Body of pancreas (tissue), 4 donors: ENCODE data around the gene ALOX5AP. TPM values are rescaled to one million over a fixed set of nuclear protein-coding genes. Genes with fewer than 3 reads are reported as not detected.

Source experiments
- ATAC-seq: fragments of 150-250 bp; one replicate; pipeline ENCODE4 v1.9.1; 2016
- DNase-seq, 4 donors: peaks; one replicate each; pipeline ENCODE4 v3.0.0-alpha.2; 2019
- H3K27ac ChIP-seq, 4 donors: fragments of 200-600 bp; sonication (generic); 1 replicate in 3 of 4; 2 replicates in 1 of 4; pipeline versions ENCODE4 v1.5.1 to v1.6.1; 2016 to 2019; ENCODE audit warnings: mild to moderate bottlenecking in 1 of 4, mixed read lengths in 1 of 4, moderate library complexity in 1 of 4
- H3K27me3 ChIP-seq, 2 donors: fragments of 200-600 bp; sonication (generic); one replicate each; pipeline ENCODE4 v1.6.0; 2016; ENCODE audit warnings: mild to moderate bottlenecking in 1 of 2
- H3K36me3 ChIP-seq, 2 donors: fragments of 200-600 bp; sonication (generic); replicated peaks in 1 of 2; 2 replicates each; pipeline ENCODE4 v1.5.1; 2016; ENCODE audit warnings: low read depth in 2 of 2; ENCODE audit not compliant: insufficient read depth in 1 of 2
- H3K4me1 ChIP-seq: fragments of 200-600 bp; sonication (generic); one replicate; pipeline ENCODE4 v1.6.0; 2016
- H3K4me3 ChIP-seq, 2 donors: fragments of 200-600 bp; sonication (generic); 1 replicate in 1 of 2; 2 replicates in 1 of 2; pipeline ENCODE4 v1.5.1; 2016 to 2019
- H3K9me3 ChIP-seq, 3 donors: fragments of 200-600 bp; sonication (generic); 1 replicate in 2 of 3; 2 replicates in 1 of 3; pipeline ENCODE4 v1.5.1; 2016
- POLR2A ChIP-seq, 3 donors: fragments of 450-650 bp; IDR thresholded peaks; one replicate each; pipeline ENCODE4 v1.6.1; 2016; ENCODE audit warnings: antibody characterized with exemption in 3 of 3, mild to moderate bottlenecking in 2 of 3
- WGBS, 2 donors: methylation state at CpG; one replicate each; pipeline ENCODE4 v1.1.5; 2017; 5-methylcytosine and 5-hydroxymethylcytosine counted together
- intact Hi-C: fragments of 100-400 bp; cut with DNase I; formaldehyde crosslinking; loops from one replicate; pipeline ENCODE4 v1.15.1; 2023
- total RNA-seq, 2 donors: library from RNA; depleted of rRNA; stranded (reverse); fragments of >200 nt; gene quantifications; one replicate each; pipeline ENCODE4 v1.1.0, GENCODE V29; 2016
- TF ChIP-seq, protein P1 (sequence below), 7 experiments: fragments of 450-650 bp in 4 of 7; fragments of 200-600 bp in 3 of 7; sonication (generic) in 3 of 7; IDR thresholded peaks; one replicate each; pipeline ENCODE4 v1.5.1; 2016 to 2019; ENCODE audit warnings: antibody characterized with exemption in 7 of 7

ALOX5AP gene
- total RNA-seq, 2 donors from 2014 or later: 12.5 to 17.4 TPM

DNA sequence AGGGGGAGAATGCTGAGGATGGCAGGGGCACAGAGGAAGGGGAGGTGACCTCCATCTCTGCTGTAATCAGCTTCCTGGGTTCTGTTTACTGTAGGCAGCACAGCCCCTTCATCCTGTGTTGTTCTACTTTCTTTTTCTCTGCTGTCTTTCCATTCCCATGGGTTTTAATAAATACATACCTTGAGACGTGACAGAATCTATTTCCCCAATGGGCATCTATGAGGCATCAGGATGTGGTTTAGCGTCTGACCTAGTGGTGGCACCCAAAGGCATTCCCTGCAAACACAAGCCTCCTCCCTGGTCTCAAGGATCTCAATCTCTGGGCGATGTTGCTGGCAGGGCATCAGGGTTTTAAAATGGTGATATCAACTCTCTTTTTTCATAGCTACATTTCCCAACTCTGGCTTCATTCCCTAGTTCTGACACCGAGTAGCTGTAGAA lies 60.8 kb downstream of the ALOX5AP start:
- peak in 1 of 4 donors; percentile 21 for DNase-seq
- Histone ChIP-seq H3K27ac (no peak overlapping the region), H3K4me3 (no peak overlapping the region), H3K27me3 (no peaks in the 10 kb centered on the region), H3K9me3 (no peaks in the 10 kb centered on the region), H3K36me3 (no peaks in the 10 kb centered on the region), H3K4me1 (peaks cover 8% of the 10 kb centered on the region)
- WGBS, 2 donors: 22 to 27% methylated on average over 4 of the region's 4 CpGs
- intact Hi-C loops: no loop called here
- peak; percentile 15 for ATAC-seq
- TF ChIP-seq, protein P1, sequence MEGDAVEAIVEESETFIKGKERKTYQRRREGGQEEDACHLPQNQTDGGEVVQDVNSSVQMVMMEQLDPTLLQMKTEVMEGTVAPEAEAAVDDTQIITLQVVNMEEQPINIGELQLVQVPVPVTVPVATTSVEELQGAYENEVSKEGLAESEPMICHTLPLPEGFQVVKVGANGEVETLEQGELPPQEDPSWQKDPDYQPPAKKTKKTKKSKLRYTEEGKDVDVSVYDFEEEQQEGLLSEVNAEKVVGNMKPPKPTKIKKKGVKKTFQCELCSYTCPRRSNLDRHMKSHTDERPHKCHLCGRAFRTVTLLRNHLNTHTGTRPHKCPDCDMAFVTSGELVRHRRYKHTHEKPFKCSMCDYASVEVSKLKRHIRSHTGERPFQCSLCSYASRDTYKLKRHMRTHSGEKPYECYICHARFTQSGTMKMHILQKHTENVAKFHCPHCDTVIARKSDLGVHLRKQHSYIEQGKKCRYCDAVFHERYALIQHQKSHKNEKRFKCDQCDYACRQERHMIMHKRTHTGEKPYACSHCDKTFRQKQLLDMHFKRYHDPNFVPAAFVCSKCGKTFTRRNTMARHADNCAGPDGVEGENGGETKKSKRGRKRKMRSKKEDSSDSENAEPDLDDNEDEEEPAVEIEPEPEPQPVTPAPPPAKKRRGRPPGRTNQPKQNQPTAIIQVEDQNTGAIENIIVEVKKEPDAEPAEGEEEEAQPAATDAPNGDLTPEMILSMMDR (IDR thresholded peaks at IDR 0.05): no peak
- TF ChIP-seq POLR2A (IDR thresholded peaks at IDR 0.05): no peak

DNA sequence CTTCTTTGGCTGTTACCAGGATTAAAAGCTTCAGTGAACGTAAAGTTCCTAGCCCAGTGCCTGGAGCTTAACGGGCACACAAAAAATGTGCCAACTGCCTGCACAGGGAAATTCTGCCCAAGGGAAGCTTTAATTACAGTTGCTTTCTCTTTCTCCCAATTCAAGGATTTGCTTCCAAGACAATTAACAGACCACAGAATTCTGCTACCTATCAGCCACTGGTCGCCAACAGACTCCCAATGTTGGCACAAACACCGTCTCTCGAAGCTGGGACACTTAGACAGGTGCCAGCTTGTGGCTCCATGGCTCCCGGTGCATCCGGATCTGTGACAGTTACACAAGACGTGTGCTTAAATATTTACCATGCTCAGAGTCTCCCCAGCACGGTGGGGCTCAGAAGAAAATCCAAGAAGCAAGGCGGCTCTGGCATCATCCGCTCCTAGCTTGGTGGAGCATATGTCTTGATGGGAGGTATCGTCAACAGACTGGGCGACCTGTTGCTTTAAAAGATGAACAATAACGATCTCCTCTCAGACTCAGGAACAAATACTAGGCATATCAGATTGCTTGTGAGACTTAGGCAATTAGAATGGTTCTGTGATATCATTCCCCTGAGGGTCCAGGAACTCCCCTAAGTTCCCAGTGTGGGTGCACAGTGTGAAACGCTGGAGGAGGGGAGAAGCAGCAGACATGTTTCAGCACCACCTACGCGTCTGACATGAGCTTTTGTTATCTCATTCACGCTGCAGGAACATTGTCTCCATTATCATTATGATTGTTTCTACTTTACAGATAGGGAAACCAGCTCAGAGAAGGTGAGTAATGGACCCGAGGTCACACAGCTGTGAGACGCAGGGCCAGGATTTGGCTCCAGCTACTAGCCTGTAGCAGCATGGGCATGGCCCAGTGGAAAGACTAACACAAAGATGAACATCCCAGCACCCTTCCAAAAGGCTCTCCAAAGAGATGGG lies 61.6 kb downstream of the ALOX5AP start:
- DNase-seq: peak in 1 of 4 donors; percentile 18
- intact Hi-C loops: no loop called here
- no peak overlapping the region for H3K4me3 ChIP-seq
- H3K4me1 ChIP-seq: peaks cover 8% of the 10 kb centered on the region
- no peaks in the 10 kb centered on the region for H3K27me3 ChIP-seq
- TF ChIP-seq, protein P1 (IDR thresholded peaks at IDR 0.05): no peak
- TF ChIP-seq POLR2A (IDR thresholded peaks at IDR 0.05): no peak
- no peaks in the 10 kb centered on the region for H3K9me3 ChIP-seq
- H3K36me3 ChIP-seq: no peaks in the 10 kb centered on the region
- WGBS, 2 donors: 33 to 41% methylated on average over 20 of the region's 20 CpGs
- H3K27ac ChIP-seq: no peak overlapping the region
- no peak for ATAC-seq

DNA sequence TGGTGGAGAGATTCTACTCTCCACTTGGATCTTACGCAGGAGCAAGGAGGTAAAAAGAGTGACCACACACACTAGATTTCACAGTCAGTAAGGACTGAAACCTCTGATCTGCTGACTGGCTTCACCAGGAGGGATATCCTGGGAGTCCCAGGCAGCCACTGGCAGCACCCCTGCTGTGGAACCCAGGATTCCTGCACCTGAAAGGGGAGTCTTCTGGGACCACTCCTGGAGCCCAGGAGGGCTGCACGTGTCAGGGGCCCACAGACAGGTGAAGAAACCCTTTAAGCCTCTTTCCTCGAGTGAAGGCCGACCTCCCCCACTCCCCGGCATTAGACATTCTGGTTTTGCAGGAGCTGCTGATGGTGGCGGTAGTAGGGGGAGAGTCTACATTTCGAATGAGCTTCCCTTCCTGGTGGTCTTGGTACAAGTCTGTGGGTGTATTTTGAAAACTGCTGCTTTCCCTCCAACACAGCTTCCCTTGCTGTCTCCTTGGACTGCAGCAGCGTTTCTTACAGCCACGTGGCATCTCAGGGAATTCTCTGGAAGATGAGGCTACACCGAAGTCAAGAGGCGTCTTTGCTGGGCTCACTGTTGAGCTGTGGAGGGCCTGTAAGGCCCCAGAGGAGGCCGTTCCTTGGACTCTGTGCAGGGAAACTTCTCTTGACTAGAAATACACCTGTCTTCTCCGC lies 62.6 kb downstream of the ALOX5AP start:
- Histone ChIP-seq H3K4me3 (no peak overlapping the region), H3K27ac (no peak overlapping the region), H3K36me3 (no peaks in the 10 kb centered on the region), H3K4me1 (peaks cover 14% of the 10 kb centered on the region), H3K9me3 (no peaks in the 10 kb centered on the region), H3K27me3 (no peaks in the 10 kb centered on the region)
- intact Hi-C loops: no loop called here
- no peak for DNase-seq
- 75 to 89% methylated on average over 11 to 13 of the region's 13 CpGs for WGBS, 2 donors
- TF ChIP-seq POLR2A (IDR thresholded peaks at IDR 0.05): no peak
- TF ChIP-seq, protein P1 (IDR thresholded peaks at IDR 0.05): no peak
- no peak for ATAC-seq

DNA sequence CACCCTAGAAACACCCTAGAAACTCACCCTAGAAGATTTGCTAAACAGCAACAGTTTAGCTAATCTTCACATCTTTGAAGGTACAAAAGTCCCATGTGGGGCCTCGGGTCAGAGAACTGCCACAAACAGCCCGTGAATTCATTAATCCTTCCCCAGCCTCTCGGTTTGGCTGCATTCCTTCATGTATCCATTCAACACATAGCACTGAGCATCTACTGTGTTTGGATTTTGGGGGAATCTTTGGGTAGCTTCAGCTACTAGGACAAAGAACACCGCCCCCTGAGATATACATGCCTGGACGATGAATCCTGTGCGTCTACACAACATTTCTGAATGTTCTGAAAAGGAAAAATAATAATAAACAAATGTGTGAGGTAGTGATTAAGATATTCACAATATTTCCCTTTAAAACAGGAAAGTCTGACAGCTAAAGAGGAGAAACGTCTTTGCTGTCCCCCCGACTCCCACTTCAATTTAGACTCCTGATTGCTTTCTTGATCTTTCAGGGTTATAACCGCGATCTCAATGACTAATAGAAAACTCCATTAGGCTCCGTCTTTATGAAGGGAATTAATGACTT lies 63.5 kb downstream of the ALOX5AP start:
- DNase-seq: no peak
- intact Hi-C loops: no loop called here
- no peak for ATAC-seq
- TF ChIP-seq, protein P1 (IDR thresholded peaks at IDR 0.05): no peak
- no peak for TF ChIP-seq POLR2A (IDR thresholded peaks at IDR 0.05)
- Histone ChIP-seq H3K9me3 (no peaks in the 10 kb centered on the region), H3K36me3 (no peaks in the 10 kb centered on the region), H3K27ac (no peak overlapping the region), H3K27me3 (no peaks in the 10 kb centered on the region), H3K4me3 (no peak overlapping the region), H3K4me1 (peaks cover 20% of the 10 kb centered on the region)
- 83 to 87% methylated on average over 11 of the region's 11 CpGs for WGBS, 2 donors
